Effector memory CD4-positive, alpha-beta T cell (primary cell): ENCODE measurements around the gene HSPB7.
"Not testable (repeated sequence)": the region's sequence is repeated elsewhere in the genome, so short reads cannot be mapped to it uniquely, and the experiment has no call there.

Source experiments
- DNase-seq, 3 donors: peaks; one replicate each; pipeline ENCODE4 v3.0.0-alpha.2; 2020
- H3K27ac ChIP-seq: 2 replicates; pipeline ENCODE4 v1.7.0; 2013; ENCODE audit warnings: mild to moderate bottlenecking, low read length, moderate library complexity; ENCODE audit not compliant: insufficient read depth, poor library complexity, severe bottlenecking
- H3K27me3 ChIP-seq: replicated peaks from 2 replicates; pipeline ENCODE4 v1.7.0; 2013; ENCODE audit warnings: mild to moderate bottlenecking, low read length; ENCODE audit not compliant: insufficient read depth, control insufficient read depth, poor library complexity, severe bottlenecking
- H3K36me3 ChIP-seq: 2 replicates; pipeline ENCODE4 v1.7.0; 2013; ENCODE audit warnings: mild to moderate bottlenecking, low read length, moderate library complexity; ENCODE audit not compliant: control insufficient read depth, insufficient read depth
- H3K4me1 ChIP-seq: 2 replicates; pipeline ENCODE4 v1.7.0; 2013; ENCODE audit warnings: low read length, mild to moderate bottlenecking; ENCODE audit not compliant: control insufficient read depth, insufficient read depth, poor library complexity, severe bottlenecking
- H3K4me3 ChIP-seq: 2 replicates; pipeline ENCODE4 v1.7.0; 2013; ENCODE audit warnings: low read length, low read depth, mild to moderate bottlenecking; ENCODE audit not compliant: insufficient read depth, poor library complexity, severe bottlenecking
- H3K9me3 ChIP-seq: 2 replicates; pipeline ENCODE4 v1.7.0; 2013; ENCODE audit warnings: mild to moderate bottlenecking, low read length, moderate library complexity; ENCODE audit not compliant: control insufficient read depth
- total RNA-seq, 3 donors: gene quantifications; one replicate each; lab custom pipeline; 2026; lab: John Stamatoyannopoulos, UW

HSPB7 gene
- total RNA-seq: 0 reads per million in 3 donors

DNA sequence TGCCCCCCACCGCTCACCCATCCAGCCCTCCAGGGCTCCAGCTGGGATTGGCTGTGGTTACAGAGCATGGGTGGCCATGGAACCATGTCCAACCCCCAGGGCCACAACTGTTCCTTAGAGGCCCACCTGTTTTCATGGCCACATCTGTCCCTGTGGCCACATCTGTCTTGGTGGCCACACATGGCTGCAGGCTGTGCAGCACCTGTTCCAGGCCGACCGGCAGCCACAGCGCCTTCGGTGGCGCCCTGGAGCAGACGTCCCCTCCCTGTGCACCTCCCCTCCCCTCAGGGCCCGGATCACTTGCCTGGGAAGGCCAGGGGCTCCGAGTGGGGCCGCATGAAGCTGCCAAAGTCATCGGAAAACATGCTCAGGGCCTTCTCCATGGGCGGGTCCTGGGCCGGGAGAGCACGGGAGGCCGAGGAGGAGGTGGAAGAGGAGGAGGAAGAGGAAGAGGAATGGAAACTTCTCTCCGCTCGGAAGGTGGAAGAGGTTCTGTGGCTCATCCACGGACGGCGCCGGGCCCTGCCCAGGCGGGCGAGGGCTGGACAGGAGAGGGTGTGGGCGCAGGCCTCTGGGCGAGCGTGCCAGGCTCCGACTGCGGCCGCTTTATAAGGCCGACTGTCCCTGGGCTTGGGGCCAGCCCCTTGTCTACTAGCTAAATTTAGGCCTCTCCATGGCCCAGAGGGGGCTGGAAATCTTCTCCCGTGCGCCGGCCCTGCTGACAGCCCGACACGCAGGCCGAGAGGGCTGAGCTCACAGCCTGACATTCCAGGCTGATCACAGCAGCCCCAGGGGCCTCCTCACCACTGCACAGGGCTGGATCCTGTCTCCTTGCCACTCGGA lies at the start of gene HSPB7:
TSS of gene HSPB7 (minus strand) at position 583 of the 843 bp plus-strand sequence. CDS start at position 503, 80 bp downstream.
- Histone ChIP-seq H3K27me3 (peaks cover 7% of the 10 kb centered on the region), H3K27ac (no peak within 1 kb of the TSS), H3K9me3 (no peaks in the 10 kb centered on the region), H3K4me1 (peaks cover 6% of the 10 kb centered on the region), H3K4me3 (no peak within 1 kb of the TSS), H3K36me3 (no peaks in the 10 kb centered on the region)
- DNase-seq: no peak

DNA sequence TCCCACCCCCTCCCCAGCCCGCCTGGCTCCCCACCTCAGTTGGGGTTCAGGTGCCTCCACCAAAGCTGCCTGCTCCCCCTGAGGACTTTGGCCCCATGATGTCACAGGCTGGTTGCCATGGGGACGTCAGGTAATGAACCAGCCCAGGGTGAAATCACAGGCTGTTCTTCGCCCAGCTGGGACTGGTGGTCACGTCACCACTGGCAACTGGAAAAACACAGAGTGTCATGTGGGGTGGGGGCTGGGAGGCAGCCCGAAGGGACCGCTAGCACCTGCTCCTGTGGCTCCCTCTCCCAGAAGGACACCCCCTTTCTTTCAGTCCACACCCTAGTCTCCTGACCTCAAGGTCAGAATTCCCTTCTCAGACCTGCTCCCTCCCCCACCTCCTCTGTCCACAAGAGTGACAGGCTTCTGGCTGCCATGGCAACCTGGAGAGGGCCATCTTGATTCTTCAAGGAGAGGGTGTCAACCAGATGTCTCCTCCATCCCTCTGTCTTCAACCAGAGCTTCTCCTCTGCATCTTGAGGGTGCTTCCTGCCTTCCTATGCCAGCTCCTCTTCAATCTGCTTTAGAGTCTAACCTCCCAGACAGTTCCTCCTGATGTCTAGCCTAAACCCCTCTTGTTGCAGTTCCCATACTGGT lies 49.4 kb upstream of the HSPB7 start:
- Histone ChIP-seq H3K9me3 (no peaks in the 10 kb centered on the region), H3K27me3 (no peaks in the 10 kb centered on the region), H3K4me1 (peaks cover 17% of the 10 kb centered on the region), H3K27ac (no peak overlapping the region), H3K4me3 (no peak overlapping the region), H3K36me3 (no peaks in the 10 kb centered on the region)
- DNase-seq: no peak

GRCh38 chr1:16066245-16066644 lies 48.4 kb upstream of the HSPB7 start:
- Histone ChIP-seq H3K9me3 (no peaks in the 10 kb centered on the region), H3K27ac (no peak overlapping the region), H3K27me3 (no peaks in the 10 kb centered on the region), H3K4me3 (no peak overlapping the region), H3K36me3 (no peaks in the 10 kb centered on the region), H3K4me1 (peaks cover 17% of the 10 kb centered on the region)
- no peak for DNase-seq

GRCh38 chr1:16065269-16065576 lies 47.4 kb upstream of the HSPB7 start:
- Histone ChIP-seq H3K36me3 (no peaks in the 10 kb centered on the region), H3K9me3 (no peaks in the 10 kb centered on the region), H3K27ac (no peak overlapping the region), H3K4me1 (peaks cover 11% of the 10 kb centered on the region), H3K27me3 (no peaks in the 10 kb centered on the region), H3K4me3 (no peak overlapping the region)
- DNase-seq: no peak

- H3K36me3 ChIP-seq: no peaks in the 10 kb centered on the region
- no peak overlapping the region for H3K4me3 ChIP-seq
- no peak for DNase-seq
- no peaks in the 10 kb centered on the region for H3K27me3 ChIP-seq
- H3K27ac ChIP-seq: no peak overlapping the region
- peaks cover 7% of the 10 kb centered on the region for H3K4me1 ChIP-seq
- no peaks in the 10 kb centered on the region for H3K9me3 ChIP-seq
Measured at GRCh38 chr1:16064536-16065268, 46.9 kb upstream of the HSPB7 start.

DNA sequence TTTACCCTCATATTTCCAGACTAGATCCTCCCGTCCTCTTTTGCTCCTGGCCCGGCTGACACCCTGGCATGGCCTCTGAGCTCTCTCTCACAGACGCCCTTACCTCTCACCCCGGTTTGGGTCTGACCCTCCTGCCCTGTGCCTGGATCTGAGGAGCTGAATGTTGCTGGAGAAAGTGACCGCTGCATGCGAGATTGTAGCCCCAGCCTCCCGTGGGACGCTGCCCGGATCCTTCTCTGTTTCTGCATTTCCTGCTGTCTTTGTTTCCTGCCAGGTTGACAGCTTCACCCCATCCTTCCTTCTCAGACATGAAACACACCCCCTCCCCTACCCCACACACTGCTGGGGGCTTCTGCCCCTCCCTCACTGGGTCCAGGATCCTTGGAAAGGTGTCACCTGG lies 46.1 kb upstream of the HSPB7 start:
- no peak overlapping the region for H3K4me3 ChIP-seq

DNA sequence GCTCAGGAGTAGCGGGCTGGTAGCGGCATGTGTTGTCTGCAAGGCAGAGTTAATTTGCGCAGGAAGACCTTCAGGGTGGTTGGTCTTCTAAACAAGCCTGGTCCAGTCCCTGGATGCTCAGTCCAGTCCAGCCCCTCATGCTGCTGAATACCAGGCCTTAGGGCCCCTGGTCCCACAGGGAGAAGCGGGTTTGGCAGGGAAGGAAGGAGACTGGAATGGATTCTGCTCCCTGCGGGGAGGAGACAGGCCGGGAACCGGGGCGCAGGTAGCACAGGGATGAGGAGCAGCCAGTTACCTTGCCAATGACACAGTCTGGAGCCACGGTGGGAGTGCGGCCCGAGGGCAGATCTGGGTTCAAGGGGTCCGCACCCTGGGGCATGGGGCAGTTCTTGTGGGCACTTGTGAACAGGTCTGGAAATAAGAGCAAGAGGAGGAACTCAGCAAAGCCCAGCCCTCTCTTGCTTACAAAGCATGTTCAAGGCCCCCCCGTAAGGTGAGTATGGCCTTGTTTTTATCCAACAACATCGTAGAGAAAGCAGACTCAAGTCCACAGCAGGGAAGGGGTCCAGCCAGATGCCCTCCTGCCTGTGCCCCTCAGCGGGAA lies 45.5 kb upstream of the HSPB7 start:
- Histone ChIP-seq H3K9me3 (no peaks in the 10 kb centered on the region), H3K36me3 (no peaks in the 10 kb centered on the region), H3K4me3 (no peak overlapping the region), H3K27ac (no peak overlapping the region), H3K27me3 (no peaks in the 10 kb centered on the region), H3K4me1 (peaks cover 7% of the 10 kb centered on the region)
- DNase-seq: no peak

More for the DNA sequence above, 46.1 kb upstream of the HSPB7 start:
- no peaks in the 10 kb centered on the region for H3K27me3 ChIP-seq
- H3K36me3 ChIP-seq: no peaks in the 10 kb centered on the region
- no peak overlapping the region for H3K27ac ChIP-seq
- H3K4me1 ChIP-seq: peaks cover 7% of the 10 kb centered on the region
- DNase-seq: no peak
- H3K9me3 ChIP-seq: no peaks in the 10 kb centered on the region

DNA sequence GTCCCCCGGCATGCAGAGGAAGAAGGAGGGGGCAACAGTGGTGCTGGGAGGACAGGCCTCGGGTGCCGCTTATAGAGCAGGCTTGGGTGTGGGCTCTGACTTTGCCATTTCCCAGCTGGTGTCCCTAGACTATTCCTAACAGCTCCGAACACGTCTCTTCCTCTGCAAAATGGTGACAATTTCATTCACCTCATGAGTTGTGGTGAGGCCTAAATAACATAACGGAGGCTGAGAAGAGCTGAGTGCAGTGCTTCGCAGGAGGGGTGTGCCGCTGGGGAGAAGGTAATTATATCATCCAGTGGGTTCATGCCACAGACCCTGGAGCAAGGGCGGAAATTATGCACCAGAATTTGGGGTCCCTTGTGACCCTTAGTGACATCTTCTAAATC lies 44.8 kb upstream of the HSPB7 start:
- not testable (repeated sequence) for H3K9me3 ChIP-seq, H3K36me3 ChIP-seq, H3K4me1 ChIP-seq, H3K27me3 ChIP-seq, DNase-seq, H3K4me3 ChIP-seq, H3K27ac ChIP-seq

GRCh38 chr1:16061989-16062686 lies 44.3 kb upstream of the HSPB7 start:
- DNase-seq, H3K36me3 ChIP-seq, H3K9me3 ChIP-seq, H3K27ac ChIP-seq, H3K4me3 ChIP-seq, H3K4me1 ChIP-seq, H3K27me3 ChIP-seq: not testable (repeated sequence)
